Common myeloid progenitor, CD34-positive (primary cell): ENCODE measurements around the gene DENND6B.
A peak's percentile ranks its signal among the peaks of the same experiment; 100 is the strongest.

Source experiments
- CTCF ChIA-PET: fragments of 350-600 bp; sonication (Branson Sonifier 250); formaldehyde crosslinking; loops from one replicate; lab custom pipeline; 2021; ENCODE audit warnings: antibody characterized with exemption; lab: Charles Lee
- POLR2A ChIA-PET: fragments of 350-600 bp; sonication (Branson Sonifier 250); formaldehyde crosslinking; loops from one replicate; lab custom pipeline; 2021; ENCODE audit warnings: antibody characterized with exemption; lab: Charles Lee
- DNase-seq, 3 donors: peaks; one replicate each; pipeline versions ENCODE4 v3.0.0 to v3.0.0-alpha.2; 2013
- H3K27ac ChIP-seq, 2 experiments: 1 replicate in 1 of 2; 2 replicates in 1 of 2; pipeline ENCODE4 v1.7.0; 2013; ENCODE audit warnings: inconsistent platforms in 2 of 2, low read length in 2 of 2, mild to moderate bottlenecking in 2 of 2, low read depth in 1 of 2, moderate library complexity in 1 of 2; ENCODE audit not compliant: severe bottlenecking in 2 of 2, insufficient read depth in 1 of 2, poor library complexity in 1 of 2
- H3K27me3 ChIP-seq, 5 experiments: replicated peaks in 2 of 5; 1 replicate in 3 of 5; 2 replicates in 2 of 5; pipeline versions ENCODE4 v1.6.1 to v1.7.0; 2013; ENCODE audit warnings: low read length in 4 of 5, mild to moderate bottlenecking in 2 of 5, moderate library complexity in 2 of 5, inconsistent platforms in 1 of 5; ENCODE audit not compliant: insufficient read depth in 5 of 5, control insufficient read depth in 4 of 5
- H3K36me3 ChIP-seq, 4 experiments: 1 replicate in 2 of 4; 2 replicates in 2 of 4; pipeline versions ENCODE4 v1.6.1 to v1.7.0; 2013; ENCODE audit warnings: low read length in 3 of 4, control low read depth in 1 of 4, mild to moderate bottlenecking in 1 of 4; ENCODE audit not compliant: control insufficient read depth in 4 of 4, insufficient read depth in 4 of 4
- H3K4me1 ChIP-seq, 4 experiments: 1 replicate in 3 of 4; 2 replicates in 1 of 4; pipeline versions ENCODE4 v1.6.1 to v1.7.1; 2013; ENCODE audit warnings: low read length in 3 of 4, mild to moderate bottlenecking in 3 of 4, control low read depth in 1 of 4, inconsistent platforms in 1 of 4, moderate library complexity in 1 of 4; ENCODE audit not compliant: control insufficient read depth in 4 of 4, insufficient read depth in 4 of 4; ENCODE audit errors: control extremely low read depth in 1 of 4
- H3K4me3 ChIP-seq, 7 experiments: 1 replicate in 4 of 7; 2 replicates in 3 of 7; pipeline versions ENCODE4 v1.5.1 to v1.7.0; 2013; ENCODE audit warnings: mild to moderate bottlenecking in 7 of 7, low read length in 6 of 7, moderate library complexity in 6 of 7, inconsistent platforms in 2 of 7, low read depth in 2 of 7, control low read depth in 1 of 7; ENCODE audit not compliant: insufficient read depth in 4 of 7, control insufficient read depth in 1 of 7; ENCODE audit errors: extremely low read depth in 1 of 7
- H3K9me3 ChIP-seq, 5 experiments: 1 replicate in 4 of 5; 2 replicates in 1 of 5; pipeline versions ENCODE4 v1.6.1 to v1.7.1; 2013; ENCODE audit warnings: low read length in 4 of 5, mild to moderate bottlenecking in 2 of 5, inconsistent platforms in 1 of 5, low read depth in 1 of 5, moderate library complexity in 1 of 5; ENCODE audit not compliant: control insufficient read depth in 4 of 5, insufficient read depth in 2 of 5; ENCODE audit errors: control extremely low read depth in 1 of 5
- WGBS: methylation state at CpG from one replicate; pipeline ENCODE4 v1.1.5; 2013; ENCODE audit not compliant: insufficient coverage; 5-methylcytosine and 5-hydroxymethylcytosine counted together

Gene DENND6B

GRCh38 chr22:50298937-50299784, 27.7 kb downstream of the DENND6B start:
- Histone ChIP-seq H3K27ac (no peak overlapping the region), H3K36me3 (peaks cover 0 to 6% (median 0%) of the 10 kb centered on the region in 4 experiments), H3K9me3 (no peaks in the 10 kb centered on the region), H3K4me1 (peaks cover 0 to 71% (median 63%) of the 10 kb centered on the region in 4 experiments), H3K27me3 (no peaks in the 10 kb centered on the region), H3K4me3 (peak overlapping the region in 4 of 7 experiments; percentile 28 to 64 (median 54))
- ChIA-PET CTCF (interaction anchor here (0.6 to 2.5 kb wide), 10 partner anchors 11 to 52 kb away, joined by 3 to 9 read pairs (median 4); partner anchors contain the start of gene DENND6B), POLR2A (interaction anchor here (0.6 to 0.7 kb wide), 3 partner anchors 8 to 464 kb away, joined by 3 read pairs; partner anchors contain the start of gene PLXNB2)
- 20% methylated on average over 30 of the region's 59 CpGs for WGBS
- peak in 2 of 3 donors; percentile 56 to 66 for DNase-seq

GRCh38 chr22:50298266-50298637, 28.6 kb downstream of the DENND6B start:
- no peaks in the 10 kb centered on the region for H3K9me3 ChIP-seq
- no peak overlapping the region for H3K4me3 ChIP-seq
- no peak for DNase-seq
- peaks cover 0 to 6% (median 0%) of the 10 kb centered on the region in 4 experiments for H3K36me3 ChIP-seq
- WGBS, result 100% methylated on average over 3 of the region's 4 CpGs
- H3K27ac ChIP-seq, result no peak overlapping the region
- H3K27me3 ChIP-seq, result no peaks in the 10 kb centered on the region
- ChIA-PET CTCF (interaction anchor here (1.0 to 2.5 kb wide), 5 partner anchors 8 to 28 kb away, joined by 3 to 9 read pairs (median 3); partner anchors contain the start of gene DENND6B), POLR2A (interaction anchor here (0.6 to 0.7 kb wide), 2 partner anchors 9 to 342 kb away, joined by 3 read pairs; partner anchors contain the start of gene PLXNB2)
- H3K4me1 ChIP-seq, result peaks cover 0 to 70% (median 63%) of the 10 kb centered on the region in 4 experiments

- Histone ChIP-seq H3K4me3 (no peak overlapping the region), H3K27me3 (no peaks in the 10 kb centered on the region), H3K36me3 (peaks cover 0 to 6% (median 0%) of the 10 kb centered on the region in 4 experiments), H3K4me1 (peaks cover 0 to 68% (median 63%) of the 10 kb centered on the region in 4 experiments), H3K27ac (no peak overlapping the region), H3K9me3 (no peaks in the 10 kb centered on the region)
- ChIA-PET CTCF (interaction anchor here (1.3 to 3.9 kb wide), 6 partner anchors 9 to 44 kb away, joined by 3 to 17 read pairs (median 7); partner anchors contain the start of gene DENND6B), POLR2A (interaction anchor here (0.6 kb wide), 1 partner anchor 342 kb away, joined by 3 read pairs; no protein-coding TSS in a partner anchor)
- 99% methylated on average over 16 of the region's 20 CpGs for WGBS
- no peak for DNase-seq
Observed at GRCh38 chr22:50297510-50298265, 29.1 kb downstream of the DENND6B start.

- Histone ChIP-seq H3K4me3 (no peak overlapping the region), H3K36me3 (peaks cover 0 to 6% (median 0%) of the 10 kb centered on the region in 4 experiments), H3K9me3 (no peaks in the 10 kb centered on the region), H3K27me3 (no peaks in the 10 kb centered on the region), H3K4me1 (peaks cover 0 to 67% (median 63%) of the 10 kb centered on the region in 4 experiments), H3K27ac (no peak overlapping the region)
- no peak for DNase-seq
- ChIA-PET CTCF (interaction anchor here (0.6 to 3.9 kb wide), 4 partner anchors 10 to 45 kb away, joined by 4 to 17 read pairs (median 7); no protein-coding TSS in a partner anchor), POLR2A (no interaction called here)
- WGBS, result 96% methylated on average over 25 of the region's 29 CpGs
Observed at GRCh38 chr22:50296658-50297490, 29.9 kb downstream of the DENND6B start.

GRCh38 chr22:50294319-50294656, 32.5 kb downstream of the DENND6B start:
- H3K4me1 ChIP-seq, result peaks cover 0 to 59% (median 56%) of the 10 kb centered on the region in 4 experiments
- WGBS, result 34% methylated on average over 5 of the region's 5 CpGs
- peak overlapping the region in 1 of 2 experiments; percentile 36 for H3K27ac ChIP-seq
- CTCF ChIA-PET, result interaction anchor here (0.7 to 3.9 kb wide), 15 partner anchors 10 to 47 kb away, joined by 3 to 37 read pairs (median 8); partner anchors contain the start of gene DENND6B
- H3K9me3 ChIP-seq, result no peaks in the 10 kb centered on the region
- peak overlapping the region in 5 of 7 experiments; percentile 19 to 70 (median 66) for H3K4me3 ChIP-seq
- peaks cover 0 to 20% (median 12%) of the 10 kb centered on the region in 4 experiments for H3K36me3 ChIP-seq
- H3K27me3 ChIP-seq, result no peaks in the 10 kb centered on the region
- no peak for DNase-seq
- POLR2A ChIA-PET, result interaction anchor here (0.7 to 3.4 kb wide), 6 partner anchors 8 to 33 kb away, joined by 4 to 24 read pairs (median 5); partner anchors contain the start of genes DENND6B and PLXNB2
